ENCODE data around the gene TMEM39A.

DNA sequence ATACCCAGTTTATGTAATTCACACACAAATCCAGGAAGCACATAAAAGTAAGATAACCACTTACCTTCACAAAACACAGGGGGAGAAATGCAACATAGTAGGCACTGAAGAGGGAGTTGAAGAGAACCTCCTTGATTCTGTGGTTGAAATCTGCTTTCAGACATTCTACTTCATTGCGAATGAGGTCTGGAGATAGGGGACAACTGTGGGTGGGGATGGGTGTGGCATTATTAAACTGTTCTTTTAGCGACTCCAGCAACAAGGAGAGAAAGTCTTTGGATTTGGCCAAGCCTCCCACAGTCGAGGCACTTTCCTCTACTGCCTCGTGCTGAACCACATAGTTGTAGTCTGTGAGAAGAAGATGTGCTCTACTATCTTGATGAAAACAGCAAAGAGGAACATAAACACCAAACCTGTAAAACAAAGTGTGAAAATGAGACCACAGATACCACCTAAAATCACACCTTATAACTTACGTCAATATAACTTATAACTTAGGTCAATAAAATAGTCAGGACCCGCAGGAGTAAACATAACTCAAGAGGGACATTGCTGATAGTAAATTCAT is 25.6 kb downstream of the TMEM39A start:
- TF ChIP-seq, protein P1, sequence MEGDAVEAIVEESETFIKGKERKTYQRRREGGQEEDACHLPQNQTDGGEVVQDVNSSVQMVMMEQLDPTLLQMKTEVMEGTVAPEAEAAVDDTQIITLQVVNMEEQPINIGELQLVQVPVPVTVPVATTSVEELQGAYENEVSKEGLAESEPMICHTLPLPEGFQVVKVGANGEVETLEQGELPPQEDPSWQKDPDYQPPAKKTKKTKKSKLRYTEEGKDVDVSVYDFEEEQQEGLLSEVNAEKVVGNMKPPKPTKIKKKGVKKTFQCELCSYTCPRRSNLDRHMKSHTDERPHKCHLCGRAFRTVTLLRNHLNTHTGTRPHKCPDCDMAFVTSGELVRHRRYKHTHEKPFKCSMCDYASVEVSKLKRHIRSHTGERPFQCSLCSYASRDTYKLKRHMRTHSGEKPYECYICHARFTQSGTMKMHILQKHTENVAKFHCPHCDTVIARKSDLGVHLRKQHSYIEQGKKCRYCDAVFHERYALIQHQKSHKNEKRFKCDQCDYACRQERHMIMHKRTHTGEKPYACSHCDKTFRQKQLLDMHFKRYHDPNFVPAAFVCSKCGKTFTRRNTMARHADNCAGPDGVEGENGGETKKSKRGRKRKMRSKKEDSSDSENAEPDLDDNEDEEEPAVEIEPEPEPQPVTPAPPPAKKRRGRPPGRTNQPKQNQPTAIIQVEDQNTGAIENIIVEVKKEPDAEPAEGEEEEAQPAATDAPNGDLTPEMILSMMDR (IDR thresholded peaks at IDR 0.05), result no peak
- no peak for TF ChIP-seq POLR2A (IDR thresholded peaks at IDR 0.05)
